Measurements from ENCODE around the gene NKAP.
A peak's percentile ranks its signal among the peaks of the same experiment; 100 is the strongest.
"Not testable (repeated sequence)": the region's sequence is repeated elsewhere in the genome, so short reads cannot be mapped to it uniquely, and the experiment has no call there.

NKAP gene

GRCh38 chrX:119942831-119943184 is 743 bp downstream of the NKAP start:
- H3K4me3 ChIP-seq (ENCODE audit: low read length): peak overlapping the region; percentile 72
- DNase-seq (ENCODE audit: low read depth, low spot score): no peak

- DNase-seq (ENCODE audit: low read depth, low spot score): no peak
- peak overlapping the region; percentile 72 for H3K4me3 ChIP-seq (ENCODE audit: low read length)
These were observed 1.3 kb downstream of the NKAP start for GRCh38 chrX:119942173-119942819.

GRCh38 chrX:119941336-119941735 is 2.2 kb downstream of the NKAP start:
- no peak for DNase-seq (ENCODE audit: low read depth, low spot score)
- H3K4me3 ChIP-seq (ENCODE audit: low read length): no peak overlapping the region

- H3K4me3 ChIP-seq (ENCODE audit: low read length): no peak overlapping the region
- DNase-seq (ENCODE audit: low read depth, low spot score): no peak
These were observed 8.2 kb downstream of the NKAP start for GRCh38 chrX:119935215-119935874.

GRCh38 chrX:119922391-119922790 is 21.2 kb downstream of the NKAP start:
- not testable (repeated sequence) for H3K4me3 ChIP-seq (ENCODE audit: low read length); DNase-seq (ENCODE audit: low read depth, low spot score)

GRCh38 chrX:119919835-119920585 is 23.5 kb downstream of the NKAP start:
- DNase-seq (ENCODE audit: low read depth, low spot score): no peak
- H3K4me3 ChIP-seq (ENCODE audit: low read length): no peak overlapping the region

- H3K4me3 ChIP-seq (ENCODE audit: low read length): no peak overlapping the region
- DNase-seq (ENCODE audit: low read depth, low spot score): no peak
These were observed 25.7 kb downstream of the NKAP start for GRCh38 chrX:119917877-119918276.

GRCh38 chrX:119916310-119916709 is 27.2 kb downstream of the NKAP start:
- no peak for DNase-seq (ENCODE audit: low read depth, low spot score)
- no peak overlapping the region for H3K4me3 ChIP-seq (ENCODE audit: low read length)

GRCh38 chrX:119900976-119901375 is 42.6 kb downstream of the NKAP start:
- no peak for DNase-seq (ENCODE audit: low read depth, low spot score)
- no peak overlapping the region for H3K4me3 ChIP-seq (ENCODE audit: low read length)

- no peak overlapping the region for H3K4me3 ChIP-seq (ENCODE audit: low read length)
- DNase-seq (ENCODE audit: low read depth, low spot score): no peak
These were observed 44.4 kb downstream of the NKAP start for GRCh38 chrX:119899125-119899524.

- DNase-seq (ENCODE audit: low read depth, low spot score): no peak
These were observed 47.7 kb downstream of the NKAP start, which contains the start of gene AKAP14 for GRCh38 chrX:119895843-119896326. Gene AKAP14, plus strand, starts transcription at chrX:119895893. Its CDS starts 7,331 bp downstream, at chrX:119903224.

GRCh38 chrX:119891961-119892692 is 51.4 kb downstream of the NKAP start:
- not testable (repeated sequence) for H3K4me3 ChIP-seq (ENCODE audit: low read length); DNase-seq (ENCODE audit: low read depth, low spot score)

More at GRCh38 chrX:119895843-119896326, 47.7 kb downstream of the NKAP start, which contains the start of gene AKAP14:
- no peak within 1 kb of the TSS for H3K4me3 ChIP-seq (ENCODE audit: low read length)

GRCh38 chrX:119890626-119891025 is 52.9 kb downstream of the NKAP start:
- not testable (repeated sequence) for H3K4me3 ChIP-seq (ENCODE audit: low read length); DNase-seq (ENCODE audit: low read depth, low spot score)

- DNase-seq (ENCODE audit: low read depth, low spot score): no peak
- H3K4me3 ChIP-seq (ENCODE audit: low read length): no peak overlapping the region
These were observed 55.7 kb downstream of the NKAP start for GRCh38 chrX:119887721-119888425.

GRCh38 chrX:119885554-119886428 is 57.8 kb downstream of the NKAP start:
- H3K4me3 ChIP-seq (ENCODE audit: low read length): no peak overlapping the region
- DNase-seq (ENCODE audit: low read depth, low spot score): peak; percentile 49

- DNase-seq (ENCODE audit: low read depth, low spot score): peak; percentile 57
- no peak overlapping the region for H3K4me3 ChIP-seq (ENCODE audit: low read length)
These were observed 62.8 kb downstream of the NKAP start for GRCh38 chrX:119880552-119881437.

GRCh38 chrX:119880076-119880475 is 63.5 kb downstream of the NKAP start:
- no peak overlapping the region for H3K4me3 ChIP-seq (ENCODE audit: low read length)
- DNase-seq (ENCODE audit: low read depth, low spot score): peak; percentile 63
